Uterus (tissue), 4 donors: Measurements from ENCODE around the gene XPC. TPM values are rescaled to one million over a fixed set of nuclear protein-coding genes. Genes with fewer than 3 reads are reported as not detected.

Experiments used
- DNase-seq, 2 donors: peaks; one replicate each; pipeline ENCODE4 v3.0.0-alpha.2; 2019 to 2020
- H3K27ac ChIP-seq, 2 donors: fragments of 200-600 bp; sonication (generic); 1 replicate in 1 of 2; 2 replicates in 1 of 2; pipeline ENCODE4 v1.5.1; 2016 to 2018
- H3K27me3 ChIP-seq, 2 donors: fragments of 200-600 bp; sonication (generic); one replicate each; pipeline ENCODE4 v1.5.1; 2018 to 2019; ENCODE audit warnings: control low read depth in 1 of 2
- H3K36me3 ChIP-seq, 2 donors: fragments of 200-600 bp; sonication (generic); one replicate each; pipeline ENCODE4 v1.5.1; 2019; ENCODE audit warnings: control low read depth in 1 of 2
- H3K4me1 ChIP-seq, 2 donors: fragments of 200-600 bp; sonication (generic); one replicate each; pipeline ENCODE4 v1.5.1; 2018 to 2019; ENCODE audit warnings: control low read depth in 1 of 2
- H3K4me3 ChIP-seq, 2 donors: fragments of 200-600 bp; sonication (generic); 1 replicate in 1 of 2; 2 replicates in 1 of 2; pipeline ENCODE4 v1.5.1; 2018 to 2019; ENCODE audit warnings: mild to moderate bottlenecking in 1 of 2
- H3K9me3 ChIP-seq, 2 donors: fragments of 200-600 bp; sonication (generic); one replicate each; pipeline ENCODE4 v1.5.1; 2019; ENCODE audit warnings: control low read depth in 1 of 2
- CTCF ChIP-seq, 4 experiments: fragments of 200-600 bp in 2 of 4; fragments of 450-650 bp in 2 of 4; sonication (generic) in 2 of 4; IDR thresholded peaks; one replicate each; pipeline ENCODE4 v1.5.1; 2016 to 2019; ENCODE audit warnings: antibody characterized with exemption in 4 of 4, mild to moderate bottlenecking in 2 of 4, moderate library complexity in 1 of 4
- POLR2A ChIP-seq, 2 donors: fragments of 450-650 bp; IDR thresholded peaks; one replicate each; pipeline ENCODE4 v1.6.1; 2016; ENCODE audit warnings: antibody characterized with exemption in 2 of 2, mild to moderate bottlenecking in 1 of 2, moderate library complexity in 1 of 2
- intact Hi-C: fragments of 100-400 bp; cut with DNase I; formaldehyde crosslinking; loops from one replicate; pipeline ENCODE4 v1.15.1; 2023; ENCODE audit warnings: low total_unique reads
- total RNA-seq, 4 donors: library from RNA; depleted of rRNA in 3 of 4; stranded (reverse); fragments of >200 nt in 3 of 4; gene quantifications; one replicate each; pipeline versions ENCODE4 v1.1.0 to v1.2.4, GENCODE V29; 2014 to 2023
- donor health status: DM: yes; HTN: yes; CAD: no.

XPC gene
- total RNA-seq, 4 donors from 2014 or later = 15.3 to 85.8 (median 48.5) TPM

- H3K27ac ChIP-seq = no peak overlapping the region
- H3K27me3 ChIP-seq = no peaks in the 10 kb centered on the region
- no peak overlapping the region for H3K4me3 ChIP-seq
- H3K4me1 ChIP-seq = peaks cover 10% of the 10 kb centered on the region in 2 donors
- H3K36me3 ChIP-seq = no peaks in the 10 kb centered on the region
- TF ChIP-seq CTCF (IDR thresholded peaks at IDR 0.05) (no peak), POLR2A (IDR thresholded peaks at IDR 0.05) (no peak)
- intact Hi-C loops = no loop called here
- H3K9me3 ChIP-seq = no peaks in the 10 kb centered on the region
- no peak for DNase-seq
Observed at GRCh38 chr3:14148041-14148985, 30.1 kb downstream of the XPC start.

GRCh38 chr3:14147617-14148016 lies 30.8 kb downstream of the XPC start:
- Histone ChIP-seq H3K4me1 (peaks cover 15 to 17% of the 10 kb centered on the region in 2 donors), H3K9me3 (no peaks in the 10 kb centered on the region), H3K27ac (no peak overlapping the region), H3K36me3 (no peaks in the 10 kb centered on the region), H3K4me3 (no peak overlapping the region), H3K27me3 (no peaks in the 10 kb centered on the region)
- intact Hi-C loops = no loop called here
- no peak for DNase-seq
- TF ChIP-seq POLR2A (IDR thresholded peaks at IDR 0.05) (no peak), CTCF (IDR thresholded peaks at IDR 0.05) (no peak)

GRCh38 chr3:14147066-14147435 lies 31.4 kb downstream of the XPC start:
- no peak for TF ChIP-seq CTCF (IDR thresholded peaks at IDR 0.05)
- no peak for TF ChIP-seq POLR2A (IDR thresholded peaks at IDR 0.05)
- DNase-seq = no peak
- peak overlapping the region; percentile 86 to 96 for H3K27ac ChIP-seq
- no peaks in the 10 kb centered on the region for H3K36me3 ChIP-seq
- no peak overlapping the region for H3K4me3 ChIP-seq
- intact Hi-C loops = no loop called here
- H3K27me3 ChIP-seq = no peaks in the 10 kb centered on the region
- H3K9me3 ChIP-seq = no peaks in the 10 kb centered on the region
- peaks cover 19 to 20% of the 10 kb centered on the region in 2 donors for H3K4me1 ChIP-seq

- no peaks in the 10 kb centered on the region for H3K9me3 ChIP-seq
- peaks cover 19 to 20% of the 10 kb centered on the region in 2 donors for H3K4me1 ChIP-seq
- no peaks in the 10 kb centered on the region for H3K27me3 ChIP-seq
- DNase-seq = no peak
- H3K27ac ChIP-seq = peak overlapping the region; percentile 86 to 96
- intact Hi-C loops = no loop called here
- no peaks in the 10 kb centered on the region for H3K36me3 ChIP-seq
- TF ChIP-seq POLR2A (IDR thresholded peaks at IDR 0.05) (no peak), CTCF (IDR thresholded peaks at IDR 0.05) (no peak)
- H3K4me3 ChIP-seq = no peak overlapping the region
Observed at GRCh38 chr3:14146381-14147065, 31.9 kb downstream of the XPC start.
